Keratinocyte (primary cell): ENCODE data around the gene HRNR. TPM values are rescaled to one million over a fixed set of nuclear protein-coding genes. Genes with fewer than 3 reads are reported as not detected.

Experiments
- DNase-seq: peaks from one replicate; pipeline ENCODE4 v3.0.0-alpha.2; 2011; ENCODE audit warnings: low read depth, missing footprints, low spot score
- FAIRE-seq: peaks from 2 replicates; lab custom pipeline; 2011; peaks lifted over from hg19 to GRCh38; lab: Jason Lieb, UNC
- H2AFZ ChIP-seq: 2 replicates; pipeline ENCODE4 v1.6.0; 2012; ENCODE audit warnings: low read length, control low read depth, inconsistent platforms; ENCODE audit not compliant: control insufficient read depth
- H3K27ac ChIP-seq: 2 replicates; pipeline ENCODE4 v1.5.1; 2011; ENCODE audit warnings: low read length; ENCODE audit not compliant: control insufficient read depth, insufficient read depth
- H3K27me3 ChIP-seq: 3 replicates; pipeline ENCODE4 v1.6.0; 2011; ENCODE audit warnings: low read length; ENCODE audit not compliant: control insufficient read depth, insufficient read depth; ENCODE audit errors: extremely low read depth
- H3K36me3 ChIP-seq, 2 experiments: 2 replicates in 1 of 2; 3 replicates in 1 of 2; pipeline ENCODE4 v1.5.1; 2011; ENCODE audit warnings: low read length in 2 of 2, mild to moderate bottlenecking in 1 of 2; ENCODE audit not compliant: control insufficient read depth in 2 of 2, insufficient read depth in 2 of 2; ENCODE audit errors: extremely low read depth in 1 of 2
- H3K4me1 ChIP-seq: 3 replicates; pipeline ENCODE4 v1.5.1; 2011; ENCODE audit warnings: low read length; ENCODE audit not compliant: control insufficient read depth, insufficient read depth; ENCODE audit errors: extremely low read depth
- H3K4me2 ChIP-seq: 3 replicates; pipeline ENCODE4 v1.6.0; 2011; ENCODE audit warnings: low read depth, low read length; ENCODE audit not compliant: control insufficient read depth, insufficient read depth; ENCODE audit errors: extremely low read depth
- H3K4me3 ChIP-seq, 3 experiments: fragments of 200-600 bp in 1 of 3; sonication (generic) in 1 of 3; 2 replicates in 2 of 3; 3 replicates in 1 of 3; pipeline ENCODE4 v1.5.1; 2011 to 2016; ENCODE audit warnings: low read length in 3 of 3, mild to moderate bottlenecking in 3 of 3, control low read depth in 2 of 3, inconsistent platforms in 1 of 3, low read depth in 1 of 3, mixed read lengths in 1 of 3, mixed run types in 1 of 3, moderate library complexity in 1 of 3; ENCODE audit not compliant: control insufficient read depth in 2 of 3, insufficient read depth in 2 of 3; ENCODE audit errors: extremely low read depth in 1 of 3
- H3K79me2 ChIP-seq: 2 replicates; pipeline ENCODE4 v1.6.0; 2012; ENCODE audit warnings: low read length; ENCODE audit not compliant: control insufficient read depth, insufficient read depth
- H3K9ac ChIP-seq: 3 replicates; pipeline ENCODE4 v1.6.0; 2011; ENCODE audit warnings: low read length; ENCODE audit not compliant: control insufficient read depth, insufficient read depth; ENCODE audit errors: extremely low read depth
- H3K9me1 ChIP-seq: 3 replicates; pipeline ENCODE4 v1.6.0; 2011; ENCODE audit warnings: low read length; ENCODE audit not compliant: control insufficient read depth, insufficient read depth; ENCODE audit errors: extremely low read depth
- H3K9me3 ChIP-seq: 2 replicates; pipeline ENCODE4 v1.5.1; 2012; ENCODE audit warnings: low read depth, low read length; ENCODE audit not compliant: control insufficient read depth
- H4K20me1 ChIP-seq: 3 replicates; pipeline ENCODE4 v1.6.0; 2011; ENCODE audit warnings: low read length; ENCODE audit not compliant: control insufficient read depth, insufficient read depth; ENCODE audit errors: extremely low read depth
- CTCF ChIP-seq, 3 experiments: IDR thresholded peaks in 1 of 3; conservative IDR thresholded peaks in 1 of 3; optimal IDR thresholded peaks in 1 of 3; 2 replicates in 2 of 3; 3 replicates in 1 of 3; pipeline versions ENCODE3 to v1.5.1; 2011; ENCODE audit warnings: low read length in 3 of 3, mild to moderate bottlenecking in 3 of 3, moderate library complexity in 2 of 3, control low read depth in 1 of 3, inconsistent platforms in 1 of 3; ENCODE audit not compliant: insufficient read depth in 2 of 3; ENCODE audit errors: extremely low read depth in 1 of 3
- EZH2 ChIP-seq: IDR thresholded peaks from one replicate; pipeline ENCODE4 v1.6.1; 2012; ENCODE audit warnings: inconsistent platforms, mild to moderate bottlenecking, low read length, moderate library complexity
- dilution Hi-C: fragments of 300-500 bp; cut with MboI; formaldehyde crosslinking; loops from one replicate; pipeline ENCODE4 v1.7.0; 2020; ENCODE audit warnings: low sequenced_read_pairs; ENCODE audit not compliant: extremely low pct_ligation_motif_present
- polyA plus RNA-seq, 5 experiments: library from polyadenylated mRNA; depleted of rRNA in 3 of 5; stranded (reverse) in 3 of 5; stranded (forward) in 1 of 5; unstranded in 1 of 5; fragments of >200 nt; gene quantifications; 1 replicate in 1 of 5; 2 replicates in 3 of 5; 3 replicates in 1 of 5; pipeline versions ENCODE4 v1.2.1 to v1.2.3, GENCODE V29; 2011 to 2012; ENCODE audit warnings: missing spikeins in 2 of 5, low read depth in 1 of 5, low replicate concordance in 1 of 5

The HRNR gene
- polyA plus RNA-seq, 1 donor (not counting 4 experiments of a cell fraction or from before 2014, with no cell fraction given): 0.09 TPM

DNA sequence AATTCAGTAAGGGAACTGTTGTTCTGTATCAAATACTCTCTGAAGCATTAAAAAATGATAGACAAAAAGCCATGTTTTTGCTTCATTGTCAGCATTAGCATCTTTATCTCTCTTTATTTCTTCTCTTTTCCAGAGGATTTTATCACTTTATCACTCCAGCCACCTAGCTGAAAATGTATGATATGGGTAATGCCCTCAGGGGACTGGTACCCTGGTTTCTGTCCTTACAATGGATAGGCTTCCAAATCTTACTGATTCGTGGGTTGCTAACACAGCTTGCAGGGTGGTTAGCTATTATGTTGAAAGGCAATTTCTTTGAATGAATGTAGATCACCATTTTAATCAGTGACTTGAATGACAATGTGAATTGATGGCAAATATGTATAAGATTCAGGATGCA lies 23.3 kb upstream of the HRNR start:
- Histone ChIP-seq H3K36me3 (no peaks in the 10 kb centered on the region), H3K4me2 (peak overlapping the region; percentile 47), H3K27me3 (no peaks in the 10 kb centered on the region), H3K9me3 (no peaks in the 10 kb centered on the region), H3K4me3 (no peak overlapping the region), H2AFZ (no peak overlapping the region), H3K9me1 (no peaks in the 10 kb centered on the region), H3K79me2 (no peaks in the 10 kb centered on the region), H4K20me1 (no peaks in the 10 kb centered on the region), H3K4me1 (peaks cover 59% of the 10 kb centered on the region), H3K9ac (no peak overlapping the region), H3K27ac (no peak overlapping the region)
- no peak for DNase-seq
- FAIRE-seq: no peak
- TF ChIP-seq CTCF (optimal IDR thresholded peaks at IDR 0.05 in 1 of 3, IDR thresholded peaks at IDR 0.05 in 1 of 3, conservative IDR thresholded peaks at IDR 0.05 in 1 of 3; ENCODE audit: extremely low read depth in 1 of 3, insufficient read depth in 2 of 3, low read length in 3 of 3): no peak
- dilution Hi-C loops: no loop called here

DNA sequence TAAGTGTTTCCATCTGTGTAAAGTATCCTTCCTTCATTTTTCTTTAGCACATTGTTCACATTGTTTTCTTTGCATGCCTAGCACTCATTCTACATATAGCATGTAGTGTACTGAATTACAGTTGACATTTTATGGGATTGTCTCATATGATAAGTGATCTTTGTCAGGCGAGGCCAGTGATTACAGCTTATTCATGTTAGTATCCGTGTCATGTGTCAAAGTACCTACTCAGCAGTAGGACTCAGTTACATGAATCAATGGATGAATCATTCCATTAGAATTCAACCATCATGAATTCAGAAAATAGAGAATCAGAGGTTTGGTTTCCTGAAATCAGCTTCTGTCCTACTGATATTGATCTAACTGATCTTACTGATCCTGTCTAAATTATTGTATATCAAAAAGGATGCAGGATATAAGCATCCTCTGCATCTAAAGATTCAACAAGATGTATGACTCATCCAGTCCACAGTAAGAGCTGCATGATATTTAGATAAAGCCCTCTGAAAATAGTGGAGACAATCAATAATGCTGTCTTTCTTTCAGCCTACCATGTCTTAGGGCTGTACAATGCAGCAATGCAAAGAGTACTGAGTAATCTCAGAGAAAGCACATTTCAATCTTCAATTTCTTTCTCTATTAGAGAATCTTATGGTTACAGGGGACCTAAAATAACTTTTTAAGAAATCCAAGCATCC lies 20.7 kb upstream of the HRNR start:
- Histone ChIP-seq H3K9me1 (no peaks in the 10 kb centered on the region), H3K9me3 (no peaks in the 10 kb centered on the region), H3K27me3 (no peaks in the 10 kb centered on the region), H3K36me3 (no peaks in the 10 kb centered on the region), H3K9ac (no peak overlapping the region), H3K4me2 (peak overlapping the region; percentile 25), H3K27ac (peak overlapping the region; percentile 47), H4K20me1 (no peaks in the 10 kb centered on the region), H3K4me1 (peaks cover 36% of the 10 kb centered on the region), H2AFZ (no peak overlapping the region), H3K4me3 (no peak overlapping the region), H3K79me2 (no peaks in the 10 kb centered on the region)
- no peak for DNase-seq
- FAIRE-seq: peak; percentile 93
- TF ChIP-seq CTCF (optimal IDR thresholded peaks at IDR 0.05 in 1 of 3, IDR thresholded peaks at IDR 0.05 in 1 of 3, conservative IDR thresholded peaks at IDR 0.05 in 1 of 3; ENCODE audit: extremely low read depth in 1 of 3, insufficient read depth in 2 of 3, low read length in 3 of 3) (no peak), EZH2 (no peak)
- dilution Hi-C loops: no loop called here
